ENCODE data around the gene RWDD3.
A peak's percentile ranks its signal among the peaks of the same experiment; 100 is the strongest.

Gene RWDD3

GRCh38 chr1:95233737-95234500 is at the start of gene RWDD3:
Gene RWDD3, plus strand, starts transcription at chr1:95234210. Its CDS starts 21 bp downstream, at chr1:95234231.
- DNase-seq = peak; percentile 12

GRCh38 chr1:95186149-95186548 is 47.9 kb upstream of the RWDD3 start:
- DNase-seq = no peak

- DNase-seq = no peak
Observed at GRCh38 chr1:95193591-95193990, 40.4 kb upstream of the RWDD3 start.

- no peak for DNase-seq
Observed at GRCh38 chr1:95195046-95195445, 39.0 kb upstream of the RWDD3 start.

- DNase-seq = no peak
Observed at GRCh38 chr1:95196017-95196416, 38.0 kb upstream of the RWDD3 start.

GRCh38 chr1:95197616-95198252 is 36.3 kb upstream of the RWDD3 start:
- DNase-seq = no peak

GRCh38 chr1:95201905-95202304 is 32.1 kb upstream of the RWDD3 start:
- DNase-seq = no peak

GRCh38 chr1:95203908-95204437 is 30.0 kb upstream of the RWDD3 start:
- DNase-seq = no peak

GRCh38 chr1:95206514-95206913 is 27.5 kb upstream of the RWDD3 start:
- DNase-seq = no peak

GRCh38 chr1:95207223-95207935 is 26.6 kb upstream of the RWDD3 start:
- no peak for DNase-seq

- DNase-seq = no peak
Observed at GRCh38 chr1:95208876-95209275, 25.1 kb upstream of the RWDD3 start.

- no peak for DNase-seq
Observed at GRCh38 chr1:95209291-95209690, 24.7 kb upstream of the RWDD3 start.

GRCh38 chr1:95216292-95216990 is 17.6 kb upstream of the RWDD3 start:
- no peak for DNase-seq

GRCh38 chr1:95217371-95217770 is 16.6 kb upstream of the RWDD3 start:
- DNase-seq = no peak

GRCh38 chr1:95219407-95219806 is 14.6 kb upstream of the RWDD3 start:
- DNase-seq = no peak

- no peak for DNase-seq
Observed at GRCh38 chr1:95221306-95221705, 12.7 kb upstream of the RWDD3 start.

GRCh38 chr1:95222629-95223028 is 11.4 kb upstream of the RWDD3 start:
- no peak for DNase-seq

GRCh38 chr1:95223110-95223509 is 10.9 kb upstream of the RWDD3 start:
- DNase-seq = no peak

- DNase-seq = no peak
Observed at GRCh38 chr1:95226781-95227660, 7.0 kb upstream of the RWDD3 start.

- DNase-seq = no peak
Observed at GRCh38 chr1:95229037-95229436, 5.0 kb upstream of the RWDD3 start.

- DNase-seq = no peak
Observed at GRCh38 chr1:95229706-95230105, 4.3 kb upstream of the RWDD3 start.

- no peak for DNase-seq
Observed at GRCh38 chr1:95230256-95230655, 3.8 kb upstream of the RWDD3 start.

All from NCI-H1417 treated with DMSO at 0.1 percent for 48 hours (cell line).